Smooth muscle cell of the pulmonary artery (primary cell): ENCODE results near the gene TBC1D2B. TPM values are rescaled to one million over a fixed set of nuclear protein-coding genes. Genes with fewer than 3 reads are reported as not detected.

Source experiments
- total RNA-seq: library from RNA; depleted of rRNA; stranded (reverse); fragments of >200 nt; gene quantifications from 2 replicates; pipeline ENCODE4 v1.2.3, GENCODE V29; 2014

Gene TBC1D2B
- total RNA-seq: 50.7 and 58.5 TPM in 2 replicates

GRCh38 chr15:78077053-78077870 is at the start of gene TBC1D2B:
TBC1D2B (minus strand) TSS chr15:78077711; CDS start chr15:78077652, 59 bp downstream.

GRCh38 chr15:78092261-78093041 is 14.9 kb upstream of the TBC1D2B start, which contains the start of gene SH2D7:
SH2D7 (plus strand) TSS chr15:78092561; CDS start chr15:78092585, 24 bp downstream.

Other genes starting within 250 kb of the TBC1D2B start
- gene SH2D7, start 14.8 kb upstream of the TBC1D2B start, total RNA-seq: not detected in 2 replicates
- gene CIB2, start 53.7 kb upstream of the TBC1D2B start, total RNA-seq: 2.8 and 3.6 TPM in 2 replicates
- gene IDH3A, start 71.7 kb upstream of the TBC1D2B start, total RNA-seq: 43.3 and 56.2 TPM in 2 replicates
- gene ACSBG1, start 156.9 kb upstream of the TBC1D2B start, total RNA-seq: not detected in 2 replicates
- gene DNAJA4, start 186.9 kb upstream of the TBC1D2B start, total RNA-seq: 3.4 and 4.0 TPM in 2 replicates
- 41.2 and 48.3 TPM in 2 replicates for gene SKIC8, start 221.9 kb upstream of the TBC1D2B start, total RNA-seq